DOHH2 (cell line): Measurements from ENCODE around the gene MTSS2.

Experiments used
- CTCF ChIP-seq: fragments of 200-600 bp; sonication (generic); IDR thresholded peaks from one replicate; pipeline ENCODE4 v1.5.1; 2014; ENCODE audit warnings: antibody characterized with exemption, mild to moderate bottlenecking, low read depth, low read length; ENCODE audit not compliant: poor library complexity, severe bottlenecking
- EZH2phosphoT487 ChIP-seq: fragments of 200-600 bp; sonication (generic); IDR thresholded peaks from 2 replicates; pipeline ENCODE4 v1.6.1; 2017; ENCODE audit warnings: borderline replicate concordance, mild to moderate bottlenecking, antibody characterized with exemption, low read length, moderate library complexity, mixed read lengths

DNA sequence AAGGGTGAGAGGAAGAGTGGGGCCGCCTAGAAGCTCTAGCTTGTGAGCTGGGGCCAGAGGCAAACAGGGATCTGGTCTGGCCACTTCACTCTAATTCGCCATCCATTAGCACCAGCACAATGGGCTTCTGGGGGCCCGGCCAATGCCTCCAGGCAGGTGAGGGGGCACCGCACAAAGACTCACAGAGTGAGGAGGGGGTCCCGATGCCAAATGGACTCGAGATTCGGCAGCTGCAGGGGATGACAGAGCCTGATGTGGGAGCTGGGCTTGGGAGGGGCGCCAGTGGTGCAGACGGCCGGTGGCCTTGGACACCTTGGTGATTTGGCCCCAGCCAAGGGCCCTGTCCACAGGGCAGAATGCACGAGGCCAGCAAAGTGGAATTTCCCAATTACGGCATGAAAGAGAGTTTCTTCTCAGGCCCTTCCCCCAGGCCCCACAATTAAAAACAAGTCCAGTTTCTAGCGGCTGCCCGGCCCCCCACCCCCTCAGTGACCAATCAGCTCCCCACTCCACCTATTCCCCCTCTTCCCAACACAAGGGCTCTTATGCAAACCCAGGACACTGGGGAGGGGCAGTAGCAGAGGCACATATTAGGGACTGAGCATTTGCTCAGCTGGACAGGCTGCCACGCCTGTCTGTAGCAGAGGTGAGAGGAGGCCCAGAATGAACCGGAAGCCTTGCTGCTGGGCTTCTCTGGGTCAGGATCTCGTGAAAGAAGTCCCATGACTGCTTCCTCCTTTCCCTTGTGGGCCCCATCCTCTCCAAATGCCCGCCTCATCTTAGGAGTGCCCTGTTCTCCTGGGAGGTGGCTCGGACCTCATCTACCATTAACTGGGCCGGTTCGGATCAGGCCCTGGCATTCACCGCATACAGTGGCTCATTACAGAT, 39.4 kb upstream of the MTSS2 start:
- TF ChIP-seq CTCF (no peak), EZH2phosphoT487 (no peak)
